HCT116 (cell line): ENCODE results near the gene GRIA4. TPM values are rescaled to one million over a fixed set of nuclear protein-coding genes. Genes with fewer than 3 reads are reported as not detected.

Experiments
- ATAC-seq: fragments of 200-7000 bp; cut with Tn5 transposase; 2 replicates; pipeline ENCODE4 v1.9.1; 2020; ENCODE audit warnings: mild to moderate bottlenecking, moderate library complexity
- BruUV-seq: library from RNA; stranded (reverse); fragments of 400-500 nt; replicated peaks from 2 replicates; lab custom pipeline; 2021; lab: Mats Ljungman, UMichigan
- CTCF ChIA-PET: fragments of 300-600 bp; sonication (Branson Sonifier 250); formaldehyde crosslinking; loops from one replicate; lab custom pipeline; 2021; ENCODE audit warnings: antibody characterized with exemption; lab: Charles Lee
- POLR2A ChIA-PET: fragments of 300-600, 350-600 bp; sonication (Branson Sonifier 250); formaldehyde crosslinking; loops from one replicate; lab custom pipeline; 2021; ENCODE audit warnings: antibody characterized with exemption; lab: Charles Lee
- RAD21 ChIA-PET, 2 experiments: fragments of 300-600 bp; sonication (Branson Sonifier 250); formaldehyde crosslinking; loops; one replicate each; lab custom pipeline; 2023; ENCODE audit warnings: low total read pairs in 2 of 2; ENCODE audit not compliant: uncharacterized antibody in 2 of 2, unreplicated experiment in 2 of 2, low non-redundant PET in 1 of 2; lab: Charles Lee
- DNase-seq: peaks from one replicate; pipeline ENCODE4 v3.0.0-alpha.2; 2010; ENCODE audit warnings: low read depth, low spot score
- H2AFZ ChIP-seq: fragments of 200-600 bp; shearing (Covaris generic), sonication (generic); 2 replicates; pipeline ENCODE4 v1.6.1; 2017; ENCODE audit warnings: low read depth, mixed run types, mixed read lengths, antibody characterized with exemption, low read length; ENCODE audit not compliant: poor library complexity, severe bottlenecking
- H3K27ac ChIP-seq: 2 replicates; pipeline ENCODE4 v1.5.1; 2012; ENCODE audit warnings: low read depth, low read length
- H3K27me3 ChIP-seq: fragments of 200-600 bp; sonication (generic); 2 replicates; pipeline ENCODE4 v1.6.1; 2016; ENCODE audit warnings: mixed run types, low read length, mixed read lengths; ENCODE audit not compliant: insufficient read depth
- H3K36me3 ChIP-seq, 2 experiments: fragments of 200-500 bp in 1 of 2; fragments of 200-600 bp in 1 of 2; sonication (Bioruptor generic) in 1 of 2; sonication (generic) in 1 of 2; 2 replicates each; pipeline versions ENCODE4 v1.5.1 to v1.6.1; 2014 to 2016; ENCODE audit warnings: low read length in 2 of 2, inconsistent platforms in 1 of 2, mixed read lengths in 1 of 2, mixed run types in 1 of 2; ENCODE audit not compliant: insufficient read depth in 2 of 2, control insufficient read depth in 1 of 2
- H3K4me1 ChIP-seq, 2 experiments: fragments of 200-600 bp in 1 of 2; sonication (generic) in 1 of 2; 2 replicates each; pipeline versions ENCODE4 v1.5.1 to v1.6.1; 2012 to 2017; ENCODE audit warnings: low read length in 2 of 2, inconsistent platforms in 1 of 2, mild to moderate bottlenecking in 1 of 2, mixed read lengths in 1 of 2, mixed run types in 1 of 2, moderate library complexity in 1 of 2; ENCODE audit not compliant: insufficient read depth in 2 of 2, control insufficient read depth in 1 of 2
- H3K4me2 ChIP-seq: fragments of 200-600 bp; sonication (generic); 2 replicates; pipeline ENCODE4 v1.6.1; 2017; ENCODE audit warnings: mixed run types, low read length, mixed read lengths
- H3K4me3 ChIP-seq, 2 experiments: fragments of 200-600 bp in 1 of 2; sonication (generic) in 1 of 2; replicated peaks in 1 of 2; 2 replicates each; pipeline ENCODE4 v1.5.1; 2011 to 2016; ENCODE audit warnings: low read length in 2 of 2, control low read depth in 1 of 2, low read depth in 1 of 2, mild to moderate bottlenecking in 1 of 2, mixed read lengths in 1 of 2, mixed run types in 1 of 2
- H3K79me2 ChIP-seq: fragments of 200-600 bp; sonication (generic); 2 replicates; pipeline ENCODE4 v1.6.1; 2017; ENCODE audit warnings: mild to moderate bottlenecking, mixed run types, low read length, moderate library complexity, mixed read lengths; ENCODE audit not compliant: insufficient read depth
- H3K9ac ChIP-seq: fragments of 200-600 bp; sonication (generic); 2 replicates; pipeline ENCODE4 v1.6.1; 2016; ENCODE audit warnings: low read length, mixed read lengths
- H3K9me2 ChIP-seq: fragments of 200-600 bp; sonication (generic), shearing (Covaris generic); 2 replicates; pipeline ENCODE4 v1.6.1; 2017; ENCODE audit warnings: mixed run types, mild to moderate bottlenecking, moderate library complexity; ENCODE audit not compliant: insufficient read depth
- H3K9me3 ChIP-seq, 2 experiments: fragments of 200-500 bp in 1 of 2; fragments of 200-600 bp in 1 of 2; sonication (Bioruptor generic) in 1 of 2; sonication (generic) in 1 of 2; 2 replicates each; pipeline ENCODE4 v1.6.1; 2014 to 2017; ENCODE audit warnings: low read length in 2 of 2, mixed read lengths in 2 of 2, inconsistent platforms in 1 of 2, low read depth in 1 of 2, mild to moderate bottlenecking in 1 of 2, mixed run types in 1 of 2, moderate library complexity in 1 of 2; ENCODE audit not compliant: control insufficient read depth in 1 of 2, insufficient read depth in 1 of 2
- H4K20me1 ChIP-seq: fragments of 200-600 bp; sonication (generic), shearing (Covaris generic); 2 replicates; pipeline ENCODE4 v1.6.1; 2017; ENCODE audit warnings: mixed run types, mild to moderate bottlenecking, moderate library complexity; ENCODE audit not compliant: insufficient read depth
- ATF3 ChIP-seq: IDR thresholded peaks from 2 replicates; pipeline ENCODE4 v1.6.1; 2012
- CBX3 ChIP-seq: IDR thresholded peaks from 2 replicates; pipeline ENCODE4 v1.6.1; 2012; ENCODE audit warnings: low read depth
- CEBPB ChIP-seq: IDR thresholded peaks from 2 replicates; pipeline ENCODE4 v1.6.1; 2012; ENCODE audit warnings: low read depth
- EGR1 ChIP-seq: IDR thresholded peaks from 2 replicates; pipeline ENCODE4 v1.6.1; 2012; ENCODE audit warnings: low read depth
- ELF1 ChIP-seq: IDR thresholded peaks from 2 replicates; pipeline ENCODE4 v1.6.1; 2012; ENCODE audit warnings: low read depth, borderline replicate concordance
- FOSL1 ChIP-seq: IDR thresholded peaks from 2 replicates; pipeline ENCODE4 v1.6.1; 2012; ENCODE audit warnings: low read depth
- RAD21 ChIP-seq: IDR thresholded peaks from 2 replicates; pipeline ENCODE4 v1.6.1; 2012; ENCODE audit warnings: low read depth, mild to moderate bottlenecking
- REST ChIP-seq: IDR thresholded peaks from 2 replicates; pipeline ENCODE4 v1.6.1; 2012; ENCODE audit warnings: low read depth
- SRF ChIP-seq: IDR thresholded peaks from 2 replicates; pipeline ENCODE4 v1.6.1; 2012; ENCODE audit warnings: low read depth
- TCF7L2 ChIP-seq: IDR thresholded peaks from 2 replicates; pipeline ENCODE4 v1.7.0; 2011; ENCODE audit warnings: borderline replicate concordance, inconsistent platforms; ENCODE audit not compliant: insufficient read depth, insufficient read length; ENCODE audit errors: extremely low read depth
- YY1 ChIP-seq: IDR thresholded peaks from 2 replicates; pipeline ENCODE4 v1.6.1; 2011; ENCODE audit warnings: low read length, low read depth, moderate library complexity, mild to moderate bottlenecking; ENCODE audit not compliant: insufficient replicate concordance; ENCODE audit errors: extremely low read depth
- ZBTB33 ChIP-seq: IDR thresholded peaks from 2 replicates; pipeline ENCODE4 v1.6.1; 2011; ENCODE audit warnings: mild to moderate bottlenecking, low read length, moderate library complexity; ENCODE audit not compliant: insufficient replicate concordance; ENCODE audit errors: extremely low read depth
- ZNF274 ChIP-seq: fragments of 200-500 bp; sonication (Bioruptor generic); IDR thresholded peaks from 2 replicates; pipeline ENCODE4 v1.6.1; 2014; ENCODE audit warnings: mild to moderate bottlenecking, low read depth, low read length, inconsistent platforms
- intact Hi-C: fragments of 100-400 bp; cut with micrococcal nuclease; formaldehyde crosslinking; loops from 2 replicates; pipeline ENCODE4 v1.10.0; 2022
- total RNA-seq: library from RNA; stranded (reverse); gene quantifications from one replicate; pipeline ENCODE4 v1.2.1, GENCODE V29; 2021; ENCODE audit not compliant: unreplicated experiment

The GRIA4 gene
- total RNA-seq, 1 experiment from 2014 or later: not detected

- H3K9ac ChIP-seq: no peak overlapping the region
- no peak for ATAC-seq
- intact Hi-C loops: no loop called here
- no peaks in the 10 kb centered on the region for H3K9me2 ChIP-seq
- no peaks in the 10 kb centered on the region for H3K27me3 ChIP-seq
- BruUV-seq: no TSS peak
- H3K27ac ChIP-seq: no peak overlapping the region
- POLR2A ChIA-PET: no interaction called here
- H2AFZ ChIP-seq: no peak overlapping the region
- CTCF ChIA-PET: no interaction called here
- RAD21 ChIA-PET: no interaction called here
- H3K9me3 ChIP-seq: no peaks in the 10 kb centered on the region
- TF ChIP-seq CEBPB (no peak), ZBTB33 (no peak), ZNF274 (no peak), ATF3 (no peak), RAD21 (no peak), CBX3 (no peak), REST (no peak), EGR1 (no peak), TCF7L2 (no peak), YY1 (no peak), FOSL1 (no peak), ELF1 (no peak), SRF (no peak)
- no peak overlapping the region for H3K4me2 ChIP-seq
- DNase-seq: no peak
- H3K79me2 ChIP-seq: no peaks in the 10 kb centered on the region
- H3K4me3 ChIP-seq: no peak overlapping the region
- H4K20me1 ChIP-seq: no peaks in the 10 kb centered on the region
- H3K4me1 ChIP-seq: no peaks in the 10 kb centered on the region
- no peaks in the 10 kb centered on the region for H3K36me3 ChIP-seq
These were observed 29.7 kb downstream of the GRIA4 start for GRCh38 chr11:105639527-105639926.
